IPS DF 4.7 (cell line): ENCODE results near the gene SEC24A.
"Not testable (repeated sequence)": the region's sequence is repeated elsewhere in the genome, so short reads cannot be mapped to it uniquely, and the experiment has no call there.

ENCODE experiments used
- DNase-seq: peaks from one replicate; pipeline ENCODE4 v3.0.0-alpha.2; 2013; ENCODE audit warnings: low spot score; ENCODE audit errors: extremely low read depth

Gene SEC24A

DNA sequence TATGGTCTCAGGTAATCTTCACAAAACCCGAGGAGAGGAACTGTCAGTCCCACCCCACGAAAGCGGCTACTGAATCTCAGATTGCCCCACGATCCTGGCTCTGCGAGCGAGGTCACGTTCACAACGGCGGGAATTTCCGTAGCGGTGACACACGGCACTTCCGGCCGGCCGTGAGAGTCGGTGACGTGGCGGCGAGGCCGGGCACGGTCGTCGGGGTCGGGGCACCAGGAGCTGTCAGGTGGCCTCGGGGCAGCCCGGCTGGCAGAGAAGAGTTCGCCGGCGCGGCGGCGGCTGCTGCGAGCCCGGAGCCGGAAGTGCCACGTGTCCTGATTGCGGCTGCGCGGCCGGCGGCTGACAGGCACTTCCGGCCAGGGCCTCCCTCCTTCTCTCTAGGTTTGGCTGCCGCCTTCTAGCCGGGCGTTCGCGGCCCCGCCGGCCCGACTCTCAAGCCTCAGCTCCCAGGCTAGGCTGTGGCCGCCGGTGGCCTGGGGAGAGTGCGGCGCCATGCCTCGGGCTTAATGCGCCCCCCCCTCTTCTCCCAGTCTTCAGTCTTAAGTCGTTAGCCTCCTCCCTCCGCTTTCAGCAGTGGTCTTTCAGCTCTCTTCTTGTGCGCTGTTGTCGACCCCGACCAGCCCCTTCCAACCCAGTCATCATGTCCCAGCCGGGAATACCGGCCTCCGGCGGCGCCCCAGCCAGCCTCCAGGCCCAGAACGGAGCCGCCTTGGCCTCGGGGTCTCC lies at the start of gene SEC24A:
SEC24A (plus strand) TSS at position 361 of the 738 bp plus-strand sequence; CDS start at position 653, 292 bp downstream.
- DNase-seq: peak; percentile 25

- DNase-seq: not testable (repeated sequence)
Observed at GRCh38 chr5:134599820-134600219, 48.8 kb upstream of the SEC24A start.

- DNase-seq: no peak
Observed at GRCh38 chr5:134600600-134600999, 48.0 kb upstream of the SEC24A start.

DNA sequence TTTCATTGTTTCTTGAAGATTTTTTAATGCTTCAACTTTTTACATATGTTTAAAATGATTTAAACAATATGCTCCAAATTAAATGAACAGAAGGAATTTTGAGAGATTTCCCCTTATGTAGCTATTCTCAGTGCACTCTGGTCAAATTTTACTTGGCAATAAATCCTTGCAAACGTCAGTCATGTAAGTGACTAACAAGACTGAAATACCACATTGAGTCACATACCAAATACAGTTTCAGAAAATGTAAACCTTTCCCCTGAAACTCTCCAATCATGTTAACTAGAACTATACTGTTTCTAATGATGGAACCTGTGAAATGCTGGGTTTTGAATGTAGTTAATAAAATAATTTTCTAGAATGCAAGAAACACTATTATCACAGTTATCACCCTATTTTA lies 45.5 kb upstream of the SEC24A start:
- DNase-seq: no peak

GRCh38 chr5:134604908-134605307 lies 43.7 kb upstream of the SEC24A start:
- DNase-seq: no peak

DNA sequence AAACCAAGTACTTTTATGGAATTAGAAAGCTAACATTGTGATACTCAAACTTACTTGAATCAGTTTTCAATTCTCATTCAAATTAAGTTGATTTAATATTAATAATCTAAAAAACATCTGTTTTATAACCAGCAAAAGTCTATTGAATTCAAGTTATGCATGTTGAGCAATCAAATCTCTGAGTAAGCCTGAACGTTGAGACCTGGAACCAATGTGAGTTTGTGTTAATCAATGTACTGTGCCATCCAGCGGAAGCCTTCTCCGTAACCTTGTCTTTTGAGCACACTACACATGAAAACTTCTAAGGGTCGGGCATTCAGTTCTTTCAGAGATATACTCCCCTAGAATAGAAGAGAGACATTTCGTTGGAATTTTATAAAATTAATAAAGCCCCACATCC lies 41.9 kb upstream of the SEC24A start:
- DNase-seq: no peak

DNA sequence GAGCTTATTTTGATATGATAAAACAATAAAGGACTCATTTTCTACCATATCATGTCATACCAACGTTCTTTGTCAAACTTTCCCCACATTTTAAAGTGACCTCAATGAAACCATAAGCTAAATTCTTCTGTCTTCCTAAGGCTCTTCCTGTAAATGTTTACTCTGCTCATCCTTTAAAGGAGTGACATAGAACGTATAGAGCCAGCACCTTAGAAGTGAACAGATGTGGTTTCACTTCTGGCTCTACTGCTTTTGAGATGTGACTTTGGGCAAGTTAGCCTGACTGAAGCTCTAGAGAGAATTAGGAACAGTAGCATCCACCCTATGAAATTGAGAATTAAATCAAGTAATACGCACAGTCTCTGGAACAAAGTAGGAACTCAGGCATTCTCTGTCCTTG lies 40.0 kb upstream of the SEC24A start:
- DNase-seq: no peak

- no peak for DNase-seq
Observed at GRCh38 chr5:134609232-134609851, 39.2 kb upstream of the SEC24A start.

- DNase-seq: no peak
Observed at GRCh38 chr5:134610725-134611124, 37.9 kb upstream of the SEC24A start.

DNA sequence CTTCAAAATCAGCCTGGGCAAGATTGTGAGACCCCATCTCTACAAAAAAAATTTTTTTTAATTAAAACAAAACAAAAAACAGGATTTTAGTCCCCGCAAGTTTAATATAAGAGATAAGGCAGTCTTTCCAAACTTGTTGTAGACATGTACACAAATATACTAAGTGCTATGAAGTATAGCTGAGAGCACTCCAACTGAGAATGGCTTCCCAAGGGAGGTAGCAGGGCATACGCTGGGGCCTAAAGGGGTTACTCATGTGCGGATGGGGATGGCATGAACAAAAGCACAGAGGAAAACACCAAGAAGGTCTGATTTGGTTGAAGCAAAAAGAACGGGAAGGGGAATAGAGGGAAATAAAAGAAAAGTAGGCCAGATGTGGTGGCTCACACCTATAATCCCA lies 37.1 kb upstream of the SEC24A start:
- DNase-seq: no peak

- DNase-seq: no peak
Observed at GRCh38 chr5:134614450-134615085, 34.0 kb upstream of the SEC24A start.

- no peak for DNase-seq
Observed at GRCh38 chr5:134620634-134621033, 28.0 kb upstream of the SEC24A start.

DNA sequence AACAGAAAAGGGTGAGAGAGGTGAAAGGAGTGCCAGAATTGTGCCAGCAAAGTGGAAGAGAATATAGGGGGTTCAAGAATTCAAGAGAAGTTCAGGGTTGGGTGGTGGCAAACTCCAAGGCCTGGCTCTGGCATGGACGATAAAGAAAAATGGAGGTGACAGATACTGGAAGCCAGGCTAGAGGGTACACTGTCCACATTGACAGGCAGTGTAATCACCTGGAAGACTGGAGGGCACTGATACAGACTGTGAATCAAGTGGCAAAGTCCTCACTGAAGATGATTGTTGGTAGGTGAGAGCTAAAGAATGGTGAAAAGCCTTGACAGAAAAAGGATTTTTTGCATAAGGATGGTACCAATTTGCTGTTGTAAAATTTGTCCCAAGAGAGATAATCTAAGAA lies 23.0 kb upstream of the SEC24A start:
- DNase-seq: no peak

DNA sequence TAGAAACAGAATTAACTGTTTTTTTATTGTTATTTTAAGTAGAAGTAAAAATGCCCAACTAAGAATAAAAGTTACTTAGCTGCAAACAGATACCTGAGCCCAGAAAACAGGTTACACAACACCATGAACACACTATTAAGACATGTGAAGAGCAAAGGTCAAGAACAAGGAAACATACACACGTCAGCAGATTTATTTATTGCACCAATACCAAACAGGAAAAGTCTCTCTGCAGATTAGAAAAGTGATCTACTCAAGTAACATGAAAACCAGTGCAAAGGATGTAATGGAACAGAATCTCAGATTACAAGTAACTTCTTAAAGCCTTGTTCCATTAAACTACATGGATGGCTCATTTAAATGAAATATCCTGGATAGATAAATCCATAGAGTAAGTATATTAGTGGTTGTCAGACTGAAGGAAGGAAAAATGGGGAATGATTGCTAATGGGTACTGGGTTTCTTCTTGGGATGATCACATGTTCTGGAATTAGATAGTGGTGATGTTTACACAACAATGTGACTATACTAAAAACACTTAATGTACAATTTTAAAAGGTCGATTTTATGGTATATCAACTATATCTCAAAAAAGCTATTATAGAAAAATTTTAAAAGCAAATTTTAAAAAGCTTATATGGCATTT lies 22.1 kb upstream of the SEC24A start:
- DNase-seq: no peak

DNA sequence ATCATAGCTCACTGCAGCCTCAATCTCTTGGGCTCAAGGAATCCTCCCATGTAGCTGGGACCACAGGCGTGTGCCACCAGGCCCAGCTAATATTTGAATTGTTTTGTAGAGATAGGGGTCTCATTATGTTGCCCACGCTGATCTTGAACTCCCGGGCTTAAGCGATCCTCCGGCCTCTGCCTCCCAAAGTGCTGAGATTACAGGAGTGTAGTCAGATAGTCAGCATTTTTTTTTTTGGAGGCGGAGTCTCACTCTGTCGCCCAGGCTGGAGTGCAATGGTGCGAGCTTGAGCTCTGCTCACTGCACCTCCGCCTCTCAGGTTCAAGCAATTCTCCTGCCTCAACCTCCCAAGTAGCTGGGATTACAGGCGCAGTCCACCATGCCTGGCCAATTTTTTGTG lies 14.4 kb upstream of the SEC24A start:
- DNase-seq: no peak

- DNase-seq: not testable (repeated sequence)
Observed at GRCh38 chr5:134635366-134635765, 13.2 kb upstream of the SEC24A start.

GRCh38 chr5:134637116-134637721 lies 11.4 kb upstream of the SEC24A start:
- DNase-seq: no peak

GRCh38 chr5:134638760-134639201 lies 9.8 kb upstream of the SEC24A start:
- DNase-seq: no peak

- DNase-seq: no peak
Observed at GRCh38 chr5:134642931-134643530, 5.6 kb upstream of the SEC24A start.

DNA sequence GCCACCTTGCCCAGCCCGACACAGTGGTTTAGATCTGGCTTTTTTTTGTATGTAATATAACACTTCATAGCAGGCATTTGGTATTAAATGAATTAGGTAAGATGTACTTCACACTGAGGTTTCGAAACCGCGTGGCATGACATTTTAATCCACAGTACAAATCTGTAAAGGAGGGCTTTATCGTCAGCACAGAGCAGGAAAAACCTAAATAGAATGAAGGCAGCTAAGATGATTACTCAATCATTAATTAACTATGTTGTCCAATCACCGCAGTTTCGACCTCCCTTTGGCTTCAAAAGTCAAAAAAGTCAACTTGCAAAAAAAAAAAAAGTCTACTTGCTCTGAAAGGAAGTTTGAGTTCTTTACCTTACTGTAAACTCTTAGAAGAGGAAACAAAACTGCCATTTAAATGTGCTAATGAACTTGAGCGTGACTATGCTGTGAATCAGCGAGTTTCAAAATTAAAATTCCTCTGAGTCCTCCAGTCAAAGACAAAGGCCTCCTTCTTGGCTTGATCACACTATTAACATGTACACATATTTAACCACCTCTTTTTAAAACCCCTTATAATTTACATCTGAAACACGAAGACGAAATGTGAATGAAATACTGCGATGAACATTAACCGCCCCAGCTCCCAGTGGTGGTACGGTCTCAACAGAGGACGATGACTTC lies 698 bp upstream of the SEC24A start:
- no peak for DNase-seq
